GM12874 (cell line): ENCODE data around the gene COL4A2.

Experiments used
- TF ChIP-seq, protein P1 (sequence below): IDR thresholded peaks from 2 replicates; pipeline ENCODE4 v1.5.1; 2011; ENCODE audit warnings: low read depth, mild to moderate bottlenecking, control low read depth, low read length, moderate library complexity; ENCODE audit not compliant: insufficient read depth

COL4A2 gene

DNA sequence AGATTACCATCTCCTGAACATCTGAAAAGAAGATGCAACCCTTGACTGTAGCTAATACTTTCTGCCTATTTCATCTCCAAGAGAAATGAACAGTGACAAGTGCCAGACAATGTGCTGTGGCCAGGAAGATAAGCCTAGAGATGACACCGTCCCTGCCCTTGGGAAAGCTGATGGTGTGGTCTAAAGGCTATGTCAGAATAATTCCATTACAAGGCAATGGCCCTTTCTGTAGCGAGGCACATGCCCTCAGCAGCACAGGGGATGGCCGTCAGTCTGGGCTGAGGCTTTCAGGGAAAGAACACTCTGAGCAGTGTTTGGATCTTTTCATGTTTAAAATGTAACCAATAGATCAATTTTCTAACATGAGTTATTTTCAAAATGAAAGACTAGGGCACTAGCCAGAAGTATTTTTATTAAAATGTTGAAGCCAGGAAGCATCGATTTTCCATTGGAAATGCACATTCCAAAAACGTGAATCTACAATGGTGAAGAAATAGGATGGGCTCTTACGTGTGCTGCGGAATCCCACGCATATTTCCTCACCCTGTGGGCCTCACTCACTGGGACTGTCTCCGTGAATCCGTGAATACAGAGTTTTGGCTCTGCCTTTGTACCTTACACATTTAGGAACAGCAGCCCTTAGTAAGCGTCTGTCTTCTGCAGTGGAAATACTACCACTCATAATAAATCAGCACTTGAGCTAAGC, 22.2 kb upstream of the COL4A2 start:
- TF ChIP-seq, protein P1, sequence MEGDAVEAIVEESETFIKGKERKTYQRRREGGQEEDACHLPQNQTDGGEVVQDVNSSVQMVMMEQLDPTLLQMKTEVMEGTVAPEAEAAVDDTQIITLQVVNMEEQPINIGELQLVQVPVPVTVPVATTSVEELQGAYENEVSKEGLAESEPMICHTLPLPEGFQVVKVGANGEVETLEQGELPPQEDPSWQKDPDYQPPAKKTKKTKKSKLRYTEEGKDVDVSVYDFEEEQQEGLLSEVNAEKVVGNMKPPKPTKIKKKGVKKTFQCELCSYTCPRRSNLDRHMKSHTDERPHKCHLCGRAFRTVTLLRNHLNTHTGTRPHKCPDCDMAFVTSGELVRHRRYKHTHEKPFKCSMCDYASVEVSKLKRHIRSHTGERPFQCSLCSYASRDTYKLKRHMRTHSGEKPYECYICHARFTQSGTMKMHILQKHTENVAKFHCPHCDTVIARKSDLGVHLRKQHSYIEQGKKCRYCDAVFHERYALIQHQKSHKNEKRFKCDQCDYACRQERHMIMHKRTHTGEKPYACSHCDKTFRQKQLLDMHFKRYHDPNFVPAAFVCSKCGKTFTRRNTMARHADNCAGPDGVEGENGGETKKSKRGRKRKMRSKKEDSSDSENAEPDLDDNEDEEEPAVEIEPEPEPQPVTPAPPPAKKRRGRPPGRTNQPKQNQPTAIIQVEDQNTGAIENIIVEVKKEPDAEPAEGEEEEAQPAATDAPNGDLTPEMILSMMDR = no peak

DNA sequence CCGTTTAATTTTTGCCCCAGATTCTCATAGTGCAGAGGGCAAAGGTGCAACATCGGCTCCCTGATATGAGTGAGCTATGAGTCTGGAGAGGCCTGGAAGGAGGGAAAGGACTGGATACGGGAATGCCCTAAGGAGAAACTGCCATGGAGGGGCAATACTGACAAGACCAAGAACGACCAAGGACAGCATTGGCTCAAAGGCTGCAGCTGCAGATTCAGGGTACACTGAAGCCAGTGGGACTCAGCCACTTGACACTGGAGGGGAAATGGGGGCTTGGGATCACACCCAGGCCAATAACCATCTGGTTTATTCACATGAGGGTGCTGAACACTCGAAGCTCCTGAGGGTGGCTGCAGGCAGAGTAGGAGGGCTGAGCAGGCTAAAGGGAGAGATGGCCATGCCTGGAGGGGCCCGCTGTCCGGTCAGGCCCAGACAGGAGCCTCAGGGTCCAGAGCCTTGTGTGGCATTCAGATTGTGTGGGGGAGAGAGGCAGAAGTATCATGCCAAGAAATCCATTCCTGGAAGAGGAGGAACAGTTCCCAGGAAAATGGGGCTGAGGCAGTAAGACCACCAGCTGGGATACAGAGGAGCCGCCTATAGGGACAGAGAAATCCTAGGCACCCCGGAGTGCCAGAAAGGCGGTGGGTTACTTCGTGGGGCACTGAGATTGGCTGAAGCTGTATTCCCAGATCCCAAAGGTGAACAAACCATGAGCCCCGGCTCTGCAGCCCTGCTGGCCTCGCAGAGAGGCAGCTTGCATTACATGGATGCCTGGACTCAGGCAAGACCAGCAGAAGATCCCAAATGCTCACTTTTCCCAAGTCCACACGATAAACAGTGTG, 20.9 kb upstream of the COL4A2 start:
- TF ChIP-seq, protein P1 = no peak

DNA sequence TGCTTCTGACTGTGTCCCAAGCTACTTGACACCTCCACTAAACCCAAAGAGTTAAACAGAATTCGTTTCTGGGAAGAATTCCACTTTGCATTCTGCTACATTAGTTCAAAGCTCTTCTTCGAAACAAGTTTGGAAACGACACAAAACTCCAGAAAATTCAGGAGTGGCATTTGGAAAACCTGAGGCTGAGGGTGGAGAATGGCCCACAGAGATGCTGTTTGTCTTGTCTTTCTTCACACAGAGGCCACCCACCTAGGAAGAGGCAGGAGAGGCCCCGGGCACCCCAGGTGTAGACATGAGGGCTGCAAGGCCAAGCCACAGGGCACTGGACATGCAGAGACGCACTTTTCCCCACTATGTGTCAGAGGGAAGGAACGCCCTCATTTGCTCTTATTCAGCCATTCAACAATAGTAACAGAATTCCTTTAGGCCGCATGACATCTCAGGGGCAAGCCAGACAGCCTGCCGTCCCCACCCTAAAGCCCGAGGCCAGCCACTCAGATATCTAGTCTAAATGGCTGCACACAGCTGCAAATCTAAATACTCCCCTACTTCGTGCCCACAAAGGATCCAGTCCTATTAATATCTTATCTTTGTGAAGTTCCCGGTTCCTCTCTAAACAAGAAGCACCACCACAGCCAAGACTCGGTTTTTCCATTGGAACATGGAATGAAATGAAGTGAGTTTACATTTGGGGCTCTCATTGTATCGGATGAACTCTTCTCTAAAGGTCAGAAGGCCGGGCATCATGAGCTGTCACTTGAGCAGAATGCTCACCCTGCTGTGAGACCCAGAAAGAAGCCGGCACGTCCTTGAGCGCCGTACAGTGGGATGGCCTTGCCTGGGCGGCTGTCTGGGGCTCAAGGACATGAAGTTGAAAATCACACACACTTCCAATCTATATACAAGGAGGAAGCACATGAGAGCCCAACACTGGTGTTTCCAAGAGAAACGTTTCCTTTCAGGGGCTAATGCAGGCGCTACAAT, 20.0 kb upstream of the COL4A2 start:
- TF ChIP-seq, protein P1 = no peak

DNA sequence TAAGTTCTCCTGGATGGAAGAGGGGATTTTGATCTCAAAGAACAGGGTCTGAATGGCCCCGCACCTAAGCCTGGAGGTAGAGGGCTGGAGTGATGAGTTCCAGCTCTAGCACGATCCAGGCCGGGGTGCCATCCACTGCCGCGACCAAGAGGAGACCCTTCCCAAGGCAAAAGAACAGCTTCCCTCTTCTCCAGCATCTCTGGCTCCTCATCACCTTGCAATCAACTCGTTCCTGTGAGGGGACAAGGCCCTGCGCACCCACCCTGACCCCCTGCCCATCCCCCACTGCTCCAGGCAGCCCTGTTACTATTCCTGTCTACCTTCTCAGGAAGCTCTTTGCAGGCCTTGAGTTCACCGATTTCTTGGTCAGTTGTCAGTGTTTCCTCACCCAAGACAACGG, 17.9 kb upstream of the COL4A2 start:
- TF ChIP-seq, protein P1 = no peak

DNA sequence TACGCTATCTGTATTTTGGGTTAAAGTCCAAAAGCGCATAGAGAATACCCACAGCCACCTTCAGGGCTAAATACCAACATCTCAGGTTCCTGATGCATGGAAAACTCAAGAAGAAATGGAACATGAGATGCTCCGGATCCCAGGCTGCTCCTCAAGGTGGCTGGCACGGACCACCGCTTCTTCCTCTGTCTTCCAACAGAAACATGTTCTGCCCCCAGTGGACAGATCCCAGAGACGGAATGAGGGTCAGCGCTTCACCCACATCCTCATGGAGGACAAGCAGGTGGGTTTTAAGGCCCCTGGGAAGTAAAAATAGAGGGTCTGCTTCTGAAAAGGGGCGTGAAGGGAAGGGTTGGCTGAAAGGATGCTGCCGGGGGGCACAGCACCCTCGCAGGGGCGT, 17.4 kb upstream of the COL4A2 start:
- TF ChIP-seq, protein P1 = no peak

DNA sequence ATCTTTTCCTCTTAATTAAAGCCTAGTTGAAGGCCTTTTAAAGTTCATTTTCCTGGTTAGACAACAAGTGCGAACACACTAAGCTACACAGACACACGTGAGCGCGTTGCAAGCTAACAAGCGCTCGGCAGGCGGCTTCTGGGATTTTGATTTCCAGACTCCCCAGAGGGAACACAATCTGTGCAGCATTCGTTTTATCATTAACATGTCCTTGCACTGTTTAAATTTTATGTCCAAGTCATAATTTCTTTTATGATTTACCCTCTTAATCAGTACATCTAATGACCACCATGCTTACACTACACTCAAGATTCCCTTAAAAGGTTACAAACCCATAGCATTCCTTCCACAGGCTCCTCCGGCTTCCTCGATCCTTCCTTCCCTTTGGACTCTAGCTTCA, 16.9 kb upstream of the COL4A2 start:
- TF ChIP-seq, protein P1 = no peak
